ENCODE data around the gene POLD4.

GRCh38 chr11:67365736-67366444 lies 12.5 kb upstream of the POLD4 start:
- no peak for TF ChIP-seq CTCF (IDR thresholded peaks at IDR 0.05 in 8 of 11, conservative IDR thresholded peaks at IDR 0.05 in 3 of 11)
- TF ChIP-seq POLR2A (IDR thresholded peaks at IDR 0.05) = no peak
- TF ChIP-seq POLR2AphosphoS5 (IDR thresholded peaks at IDR 0.05) = no peak

All from spleen (tissue), 7 donors.